GM12864 (cell line): ENCODE results near the gene DNAH9.

ENCODE experiments used
- DNase-seq: peaks from one replicate; pipeline ENCODE4 v3.0.0-alpha.2; 2011; ENCODE audit warnings: low read depth
- H3K4me3 ChIP-seq: 2 replicates; pipeline ENCODE4 v1.5.1; 2011; ENCODE audit warnings: mild to moderate bottlenecking, low read depth, low read length, control low read depth
- CTCF ChIP-seq: IDR thresholded peaks from 2 replicates; pipeline ENCODE4 v1.5.1; 2011; ENCODE audit warnings: low read depth, mild to moderate bottlenecking, moderate library complexity, low read length, control low read depth, inconsistent platforms; ENCODE audit errors: missing control alignments

DNAH9 gene

GRCh38 chr17:11639736-11640462, 41.6 kb downstream of the DNAH9 start:
- no peak overlapping the region for H3K4me3 ChIP-seq
- no peak for DNase-seq
- TF ChIP-seq CTCF, result no peak

GRCh38 chr17:11640463-11640814, 42.2 kb downstream of the DNAH9 start:
- DNase-seq, result no peak

GRCh38 chr17:11641521-11642275, 43.4 kb downstream of the DNAH9 start:
- H3K4me3 ChIP-seq, result no peak overlapping the region
- no peak for TF ChIP-seq CTCF
- no peak for DNase-seq

More at GRCh38 chr17:11640463-11640814, 42.2 kb downstream of the DNAH9 start:
- H3K4me3 ChIP-seq, result no peak overlapping the region
- no peak for TF ChIP-seq CTCF

GRCh38 chr17:11642655-11643054, 44.4 kb downstream of the DNAH9 start:
- no peak for TF ChIP-seq CTCF
- DNase-seq, result no peak
- H3K4me3 ChIP-seq, result no peak overlapping the region

GRCh38 chr17:11643851-11644250, 45.6 kb downstream of the DNAH9 start:
- H3K4me3 ChIP-seq, result no peak overlapping the region
- TF ChIP-seq CTCF, result no peak
- DNase-seq, result no peak

- TF ChIP-seq CTCF, result peak; percentile 79
- DNase-seq, result peak; percentile 1
- H3K4me3 ChIP-seq, result no peak overlapping the region
These were observed 46.3 kb downstream of the DNAH9 start for GRCh38 chr17:11644265-11645212.
